Measurements from ENCODE around the gene PPM1H.

PPM1H gene

DNA sequence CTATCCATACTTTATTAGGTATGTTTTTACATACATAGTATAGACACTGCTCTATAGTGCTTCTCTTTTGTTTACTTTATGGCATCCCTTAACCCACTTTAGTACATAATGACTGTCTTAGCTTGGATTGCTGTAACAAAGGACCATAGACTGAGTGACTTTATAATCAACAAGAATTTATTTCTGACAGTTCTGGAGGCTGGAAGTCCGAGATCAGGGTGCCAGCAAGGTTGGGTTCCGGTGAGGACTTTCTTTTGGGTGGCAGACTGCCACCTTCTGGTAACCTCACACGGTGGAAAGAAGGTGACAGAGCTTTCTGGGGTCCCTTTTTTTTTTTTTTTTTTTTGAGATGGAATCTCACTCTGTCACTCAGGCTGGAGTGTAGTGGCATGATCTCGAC is 48.6 kb upstream of the PPM1H start:
- Histone ChIP-seq H3K4me3 (ENCODE audit: low read depth, low read length) (no peak overlapping the region), H3K9me3 (ENCODE audit: control insufficient read depth, insufficient read depth, low read depth, low read length) (no peaks in the 10 kb centered on the region), H3K27ac (ENCODE audit: extremely low read depth, low read depth, low read length) (no peak overlapping the region), H3K36me3 (ENCODE audit: control insufficient read depth in 2 of 2, insufficient read depth in 1 of 2, low read length in 2 of 2) (no peaks in the 10 kb centered on the region), H3K4me1 (ENCODE audit: control insufficient read depth, insufficient read depth, low read length) (no peaks in the 10 kb centered on the region)
- TF ChIP-seq ZNF585B (tag by site-specific recombination; IDR thresholded peaks at IDR 0.05) (no peak), SCRT1 (tag by site-specific recombination; IDR thresholded peaks at IDR 0.05; ENCODE audit: borderline replicate concordance) (no peak), ZNF623 (tag by site-specific recombination; IDR thresholded peaks at IDR 0.05) (no peak), REPIN1 (tag by site-specific recombination; IDR thresholded peaks at IDR 0.05; ENCODE audit: low read depth) (no peak), ZNF654 (tag by site-specific recombination; IDR thresholded peaks at IDR 0.05; ENCODE audit: low read depth) (peak; percentile 53), ZSCAN16 (tag by site-specific recombination; IDR thresholded peaks at IDR 0.05) (no peak), ZFP37 (tag by site-specific recombination; IDR thresholded peaks at IDR 0.05) (no peak), TCF7L2 (IDR thresholded peaks at IDR 0.05; ENCODE audit: borderline replicate concordance, low read depth, low read length) (no peak), KLF10 (tag by site-specific recombination; IDR thresholded peaks at IDR 0.05) (no peak), OSR2 (tag by site-specific recombination; IDR thresholded peaks at IDR 0.05) (no peak), GLIS2 (tag by site-specific recombination; IDR thresholded peaks at IDR 0.05) (no peak), ZNF626 (tag by site-specific recombination; IDR thresholded peaks at IDR 0.05) (no peak), SP3 (tag by site-specific recombination; IDR thresholded peaks at IDR 0.05) (no peak)
- TF ChIP-seq, protein P1, sequence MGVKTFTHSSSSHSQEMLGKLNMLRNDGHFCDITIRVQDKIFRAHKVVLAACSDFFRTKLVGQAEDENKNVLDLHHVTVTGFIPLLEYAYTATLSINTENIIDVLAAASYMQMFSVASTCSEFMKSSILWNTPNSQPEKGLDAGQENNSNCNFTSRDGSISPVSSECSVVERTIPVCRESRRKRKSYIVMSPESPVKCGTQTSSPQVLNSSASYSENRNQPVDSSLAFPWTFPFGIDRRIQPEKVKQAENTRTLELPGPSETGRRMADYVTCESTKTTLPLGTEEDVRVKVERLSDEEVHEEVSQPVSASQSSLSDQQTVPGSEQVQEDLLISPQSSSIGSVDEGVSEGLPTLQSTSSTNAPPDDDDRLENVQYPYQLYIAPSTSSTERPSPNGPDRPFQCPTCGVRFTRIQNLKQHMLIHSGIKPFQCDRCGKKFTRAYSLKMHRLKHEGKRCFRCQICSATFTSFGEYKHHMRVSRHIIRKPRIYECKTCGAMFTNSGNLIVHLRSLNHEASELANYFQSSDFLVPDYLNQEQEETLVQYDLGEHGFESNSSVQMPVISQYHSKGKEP (tag by site-specific recombination; IDR thresholded peaks at IDR 0.05): no peak
- TF ChIP-seq, protein P2, sequence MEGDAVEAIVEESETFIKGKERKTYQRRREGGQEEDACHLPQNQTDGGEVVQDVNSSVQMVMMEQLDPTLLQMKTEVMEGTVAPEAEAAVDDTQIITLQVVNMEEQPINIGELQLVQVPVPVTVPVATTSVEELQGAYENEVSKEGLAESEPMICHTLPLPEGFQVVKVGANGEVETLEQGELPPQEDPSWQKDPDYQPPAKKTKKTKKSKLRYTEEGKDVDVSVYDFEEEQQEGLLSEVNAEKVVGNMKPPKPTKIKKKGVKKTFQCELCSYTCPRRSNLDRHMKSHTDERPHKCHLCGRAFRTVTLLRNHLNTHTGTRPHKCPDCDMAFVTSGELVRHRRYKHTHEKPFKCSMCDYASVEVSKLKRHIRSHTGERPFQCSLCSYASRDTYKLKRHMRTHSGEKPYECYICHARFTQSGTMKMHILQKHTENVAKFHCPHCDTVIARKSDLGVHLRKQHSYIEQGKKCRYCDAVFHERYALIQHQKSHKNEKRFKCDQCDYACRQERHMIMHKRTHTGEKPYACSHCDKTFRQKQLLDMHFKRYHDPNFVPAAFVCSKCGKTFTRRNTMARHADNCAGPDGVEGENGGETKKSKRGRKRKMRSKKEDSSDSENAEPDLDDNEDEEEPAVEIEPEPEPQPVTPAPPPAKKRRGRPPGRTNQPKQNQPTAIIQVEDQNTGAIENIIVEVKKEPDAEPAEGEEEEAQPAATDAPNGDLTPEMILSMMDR (tag by site-specific recombination; IDR thresholded peaks at IDR 0.05): peak; percentile 22; the same call in 1 of the 2 replicates
- TF ChIP-seq, protein P3, sequence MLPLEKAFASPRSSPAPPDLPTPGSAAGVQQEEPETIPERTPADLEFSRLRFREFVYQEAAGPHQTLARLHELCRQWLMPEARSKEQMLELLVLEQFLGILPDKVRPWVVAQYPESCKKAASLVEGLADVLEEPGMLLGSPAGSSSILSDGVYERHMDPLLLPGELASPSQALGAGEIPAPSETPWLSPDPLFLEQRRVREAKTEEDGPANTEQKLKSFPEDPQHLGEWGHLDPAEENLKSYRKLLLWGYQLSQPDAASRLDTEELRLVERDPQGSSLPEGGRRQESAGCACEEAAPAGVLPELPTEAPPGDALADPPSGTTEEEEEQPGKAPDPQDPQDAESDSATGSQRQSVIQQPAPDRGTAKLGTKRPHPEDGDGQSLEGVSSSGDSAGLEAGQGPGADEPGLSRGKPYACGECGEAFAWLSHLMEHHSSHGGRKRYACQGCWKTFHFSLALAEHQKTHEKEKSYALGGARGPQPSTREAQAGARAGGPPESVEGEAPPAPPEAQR (tag by site-specific recombination; IDR thresholded peaks at IDR 0.05): no peak
- POLR2A ChIA-PET: interaction anchor here (0.6 kb wide), 1 partner anchor 91 kb away, joined by 4 read pairs; no protein-coding TSS in a partner anchor
- CTCF ChIA-PET: interaction anchor here (0.6 to 1.8 kb wide), 7 partner anchors 9 to 477 kb away, joined by 3 to 5 read pairs (median 3); partner anchors contain the start of gene PPM1H

DNA sequence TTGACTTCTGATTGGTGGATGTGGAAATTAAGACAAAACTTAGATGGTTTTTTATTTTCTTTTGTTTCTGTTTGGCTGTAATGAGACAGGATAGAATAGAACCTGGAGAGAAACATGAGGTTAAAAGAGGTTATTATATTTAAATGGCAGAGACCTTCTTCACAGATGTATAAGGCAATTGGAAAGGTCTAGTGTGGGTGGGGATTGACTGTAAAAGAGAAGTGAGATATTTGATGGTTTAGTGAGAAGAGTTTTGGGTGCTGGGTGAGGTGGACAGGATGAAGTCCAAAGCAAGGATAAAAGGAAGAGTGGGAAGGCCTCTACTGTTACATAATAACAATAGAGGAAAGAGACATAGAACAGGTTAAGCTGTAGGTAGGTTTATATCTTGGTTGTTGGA is 43.8 kb upstream of the PPM1H start:
- Histone ChIP-seq H3K27ac (ENCODE audit: extremely low read depth, low read depth, low read length) (no peak overlapping the region), H3K4me3 (ENCODE audit: low read depth, low read length) (no peak overlapping the region), H3K36me3 (ENCODE audit: control insufficient read depth in 2 of 2, insufficient read depth in 1 of 2, low read length in 2 of 2) (no peaks in the 10 kb centered on the region), H3K9me3 (ENCODE audit: control insufficient read depth, insufficient read depth, low read depth, low read length) (no peaks in the 10 kb centered on the region), H3K4me1 (ENCODE audit: control insufficient read depth, insufficient read depth, low read length) (no peaks in the 10 kb centered on the region)
- ChIA-PET CTCF (no interaction called here), POLR2A (no interaction called here)
- TF ChIP-seq ZNF350 (tag by site-specific recombination; IDR thresholded peaks at IDR 0.05): no peak
- TF ChIP-seq ZNF133 (tag by site-specific recombination; IDR thresholded peaks at IDR 0.05): no peak
- TF ChIP-seq, protein P4, sequence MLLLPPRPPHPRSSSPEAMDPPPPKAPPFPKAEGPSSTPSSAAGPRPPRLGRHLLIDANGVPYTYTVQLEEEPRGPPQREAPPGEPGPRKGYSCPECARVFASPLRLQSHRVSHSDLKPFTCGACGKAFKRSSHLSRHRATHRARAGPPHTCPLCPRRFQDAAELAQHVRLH (tag by site-specific recombination; IDR thresholded peaks at IDR 0.05): no peak
- TF ChIP-seq ZNF596 (tag by site-specific recombination; IDR thresholded peaks at IDR 0.05): no peak
- no peak for TF ChIP-seq ZNF16 (tag by site-specific recombination; IDR thresholded peaks at IDR 0.05; ENCODE audit: low read depth)
- TF ChIP-seq ZNF792 (tag by site-specific recombination; IDR thresholded peaks at IDR 0.05): no peak
- TF ChIP-seq, protein P5, sequence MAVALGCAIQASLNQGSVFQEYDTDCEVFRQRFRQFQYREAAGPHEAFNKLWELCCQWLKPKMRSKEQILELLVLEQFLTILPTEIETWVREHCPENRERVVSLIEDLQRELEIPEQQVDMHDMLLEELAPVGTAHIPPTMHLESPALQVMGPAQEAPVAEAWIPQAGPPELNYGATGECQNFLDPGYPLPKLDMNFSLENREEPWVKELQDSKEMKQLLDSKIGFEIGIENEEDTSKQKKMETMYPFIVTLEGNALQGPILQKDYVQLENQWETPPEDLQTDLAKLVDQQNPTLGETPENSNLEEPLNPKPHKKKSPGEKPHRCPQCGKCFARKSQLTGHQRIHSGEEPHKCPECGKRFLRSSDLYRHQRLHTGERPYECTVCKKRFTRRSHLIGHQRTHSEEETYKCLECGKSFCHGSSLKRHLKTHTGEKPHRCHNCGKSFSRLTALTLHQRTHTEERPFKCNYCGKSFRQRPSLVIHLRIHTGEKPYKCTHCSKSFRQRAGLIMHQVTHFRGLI (tag by site-specific recombination; IDR thresholded peaks at IDR 0.05): no peak
- TF ChIP-seq ZNF214 (tag by site-specific recombination; IDR thresholded peaks at IDR 0.05; ENCODE audit: borderline replicate concordance): no peak
- no peak for TF ChIP-seq ZNF623 (tag by site-specific recombination; IDR thresholded peaks at IDR 0.05)
- no peak for TF ChIP-seq ZNF423 (tag by site-specific recombination; IDR thresholded peaks at IDR 0.05)
- no peak for TF ChIP-seq GLI4 (tag by site-specific recombination; IDR thresholded peaks at IDR 0.05)
- TF ChIP-seq KLF16 (tag by site-specific recombination; IDR thresholded peaks at IDR 0.05): no peak
- no peak for TF ChIP-seq HOXC10 (CRISPR knock-in tag; IDR thresholded peaks at IDR 0.05)
- no peak for TF ChIP-seq ZNF660 (tag by site-specific recombination; IDR thresholded peaks at IDR 0.05)
- no peak for TF ChIP-seq GLIS1 (tag by site-specific recombination; IDR thresholded peaks at IDR 0.05)
